Caco-2 (cell line): Measurements from ENCODE around the gene TFAP2A. TPM values are rescaled to one million over a fixed set of nuclear protein-coding genes. Genes with fewer than 3 reads are reported as not detected.

Source experiments
- BruUV-seq: library from RNA; stranded (reverse); fragments of 400-500 nt; replicated peaks from 2 replicates; lab custom pipeline; 2021; lab: Mats Ljungman, UMichigan
- CTCF ChIA-PET: fragments of 300-600 bp; sonication (Branson Sonifier 250); formaldehyde crosslinking; loops from one replicate; lab custom pipeline; 2022; ENCODE audit warnings: antibody characterized with exemption; lab: Charles Lee
- POLR2A ChIA-PET: fragments of 300-600 bp; sonication (Branson Sonifier 250); formaldehyde crosslinking; loops from one replicate; lab custom pipeline; 2022; ENCODE audit warnings: antibody characterized with exemption; lab: Charles Lee
- DNase-seq, 2 experiments: peaks; one replicate each; pipeline versions ENCODE4 v3.0.0 to v3.0.0-alpha.2; 2020 to 2022
- H3K27me3 ChIP-seq: replicated peaks from 2 replicates; pipeline ENCODE4 v1.6.0; 2011; ENCODE audit warnings: low read length; ENCODE audit not compliant: control insufficient read depth, insufficient read depth
- H3K36me3 ChIP-seq: 2 replicates; pipeline ENCODE4 v1.5.1; 2011; ENCODE audit warnings: low read length; ENCODE audit not compliant: control insufficient read depth, insufficient read depth
- H3K4me1 ChIP-seq: fragments of 250-450 bp; sonication (Bioruptor Pico); 2 replicates; pipeline ENCODE4 v1.5.1; 2020; ENCODE audit warnings: mild to moderate bottlenecking
- H3K4me3 ChIP-seq: 2 replicates; pipeline ENCODE4 v1.5.1; 2011; ENCODE audit warnings: low read depth, mild to moderate bottlenecking, control low read depth, low read length
- H3K9me3 ChIP-seq: fragments of 250-450 bp; sonication (Bioruptor Pico); 2 replicates; pipeline ENCODE4 v1.5.1; 2020; ENCODE audit warnings: mild to moderate bottlenecking, moderate library complexity
- H3K27ac Mint-ChIP-seq: one replicate; pipeline ENCODE4 v1.8.0; 2022; ENCODE audit warnings: mixed read lengths; ENCODE audit not compliant: unreplicated experiment
- H3K27me3 Mint-ChIP-seq: one replicate; pipeline ENCODE4 v1.8.0; 2022; ENCODE audit warnings: mixed read lengths; ENCODE audit not compliant: insufficient read depth, unreplicated experiment
- H3K36me3 Mint-ChIP-seq: one replicate; pipeline ENCODE4 v1.8.0; 2022; ENCODE audit warnings: mild to moderate bottlenecking, mixed read lengths; ENCODE audit not compliant: insufficient read depth, unreplicated experiment
- H3K4me1 Mint-ChIP-seq: one replicate; pipeline ENCODE4 v1.8.0; 2022; ENCODE audit warnings: low read depth, mixed read lengths; ENCODE audit not compliant: unreplicated experiment
- H3K4me3 Mint-ChIP-seq: one replicate; pipeline ENCODE4 v1.8.0; 2022; ENCODE audit warnings: mild to moderate bottlenecking, moderate library complexity, mixed read lengths; ENCODE audit not compliant: unreplicated experiment
- H3K9me3 Mint-ChIP-seq: one replicate; pipeline ENCODE4 v1.8.0; 2022; ENCODE audit warnings: mixed read lengths; ENCODE audit not compliant: unreplicated experiment
- CTCF ChIP-seq, 2 experiments: fragments of 200-600 bp in 1 of 2; IDR thresholded peaks; 1 replicate in 1 of 2; 2 replicates in 1 of 2; pipeline versions ENCODE4 v1.5.1 to v1.8.0; 2011 to 2022; ENCODE audit warnings: antibody characterized with exemption in 1 of 2, control low read depth in 1 of 2, inconsistent platforms in 1 of 2, low read depth in 1 of 2, low read length in 1 of 2, mild to moderate bottlenecking in 1 of 2, moderate library complexity in 1 of 2; ENCODE audit not compliant: insufficient read depth in 1 of 2, severe bottlenecking in 1 of 2, unreplicated experiment in 1 of 2
- intact Hi-C: fragments of 100-400 bp; cut with micrococcal nuclease; formaldehyde crosslinking; loops from one replicate; pipeline ENCODE4 v1.10.0; 2022; ENCODE audit not compliant: unreplicated experiment
- total RNA-seq: library from RNA; stranded (reverse); gene quantifications from 2 replicates; pipeline ENCODE4 v1.2.3, GENCODE V29; 2022

The TFAP2A gene
- total RNA-seq, 1 experiment from 2014 or later: 6.3 TPM

- ChIA-PET CTCF (no interaction called here), POLR2A (no interaction called here)
- Mint-ChIP-seq H3K36me3 (no peaks in the 10 kb centered on the region), H3K4me3 (no peak overlapping the region), H3K4me1 (peaks cover 8% of the 10 kb centered on the region), H3K9me3 (no peaks in the 10 kb centered on the region), H3K27ac (no peak overlapping the region), H3K27me3 (no peaks in the 10 kb centered on the region)
- TF ChIP-seq CTCF (IDR thresholded peaks at IDR 0.05; ENCODE audit: insufficient read depth in 1 of 2, low read depth in 1 of 2, low read length in 1 of 2, severe bottlenecking in 1 of 2, unreplicated experiment in 1 of 2): no peak
- no peak for DNase-seq
- Histone ChIP-seq H3K4me3 (no peak overlapping the region), H3K27me3 (no peaks in the 10 kb centered on the region), H3K4me1 (0 out of 2 replicates have a peak, but pooled peaks cover 3% of the 10 kb centered on the region), H3K36me3 (no peaks in the 10 kb centered on the region), H3K9me3 (no peaks in the 10 kb centered on the region)
- intact Hi-C loops: loop anchor here (5.0 kb wide), 1 partner anchor 1445 kb away; no protein-coding TSS in a partner anchor
- BruUV-seq: no TSS peak
Measured at GRCh38 chr6:10426781-10427279, 12.0 kb upstream of the TFAP2A start.

DNA sequence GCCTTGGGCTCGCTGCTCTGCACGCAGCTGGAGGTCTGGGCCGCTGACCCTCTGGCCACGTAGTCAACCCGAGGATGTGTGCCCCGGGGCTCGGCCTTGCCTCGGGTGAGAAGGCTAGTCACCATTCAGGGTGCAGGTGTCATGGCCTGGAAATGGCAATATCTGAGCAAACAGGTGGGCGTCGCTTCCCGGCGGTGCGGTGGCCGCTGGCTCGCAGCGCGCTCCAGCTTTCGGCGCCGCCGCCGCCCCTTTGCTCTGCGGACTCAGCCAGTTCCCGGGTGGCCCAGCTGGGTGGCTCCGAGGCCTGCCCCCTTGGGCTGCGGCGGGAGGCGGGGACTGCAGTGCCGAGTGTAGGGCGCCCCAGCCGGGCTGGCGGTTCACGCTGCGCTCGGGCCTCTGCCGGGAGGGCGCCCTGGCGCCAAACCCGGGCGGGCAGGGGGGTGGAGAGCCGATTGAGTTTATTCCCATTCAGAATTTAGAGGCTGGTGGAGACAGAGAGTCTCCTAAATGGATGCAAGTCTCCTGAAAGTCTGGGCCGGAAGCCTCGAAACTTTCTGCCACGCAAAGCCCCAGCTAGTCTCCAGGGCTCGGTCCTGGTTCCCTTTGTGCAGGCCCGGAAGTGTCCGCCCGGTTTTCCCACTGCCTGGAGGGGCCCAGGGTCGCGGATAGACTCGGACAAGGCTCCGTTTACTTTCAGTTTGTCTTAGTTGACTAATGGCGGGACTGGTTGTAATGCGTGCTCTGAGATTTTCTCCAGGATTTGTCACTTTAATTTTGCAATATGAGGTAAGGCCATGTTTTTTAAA lies 11.3 kb upstream of the TFAP2A start:
- POLR2A ChIA-PET: no interaction called here
- no peak for DNase-seq
- CTCF ChIA-PET: no interaction called here

More for the DNA sequence above, 11.3 kb upstream of the TFAP2A start:
- intact Hi-C loops: loop anchor here (5.0 kb wide), 1 partner anchor 1444 kb away; no protein-coding TSS in a partner anchor
- Histone ChIP-seq H3K36me3 (no peaks in the 10 kb centered on the region), H3K27me3 (no peaks in the 10 kb centered on the region), H3K4me1 (0 out of 2 replicates have a peak, but pooled peaks cover 3% of the 10 kb centered on the region), H3K4me3 (no peak overlapping the region), H3K9me3 (no peaks in the 10 kb centered on the region)
- no peak for TF ChIP-seq CTCF (IDR thresholded peaks at IDR 0.05; ENCODE audit: insufficient read depth in 1 of 2, low read depth in 1 of 2, low read length in 1 of 2, severe bottlenecking in 1 of 2, unreplicated experiment in 1 of 2)
- no peak overlapping the region for H3K4me3 Mint-ChIP-seq
- H3K4me1 Mint-ChIP-seq: peaks cover 6% of the 10 kb centered on the region
- no peaks in the 10 kb centered on the region for H3K27me3 Mint-ChIP-seq
- BruUV-seq: no TSS peak
- no peaks in the 10 kb centered on the region for H3K9me3 Mint-ChIP-seq
- no peaks in the 10 kb centered on the region for H3K36me3 Mint-ChIP-seq
- H3K27ac Mint-ChIP-seq: no peak overlapping the region
